Glomerular visceral epithelial cell (primary cell): ENCODE measurements around the gene CSGALNACT2.

Experiments used
- DNase-seq: peaks from one replicate; pipeline ENCODE4 v3.0.0-alpha.2; 2016; ENCODE audit errors: extremely low spot score

The CSGALNACT2 gene

DNA sequence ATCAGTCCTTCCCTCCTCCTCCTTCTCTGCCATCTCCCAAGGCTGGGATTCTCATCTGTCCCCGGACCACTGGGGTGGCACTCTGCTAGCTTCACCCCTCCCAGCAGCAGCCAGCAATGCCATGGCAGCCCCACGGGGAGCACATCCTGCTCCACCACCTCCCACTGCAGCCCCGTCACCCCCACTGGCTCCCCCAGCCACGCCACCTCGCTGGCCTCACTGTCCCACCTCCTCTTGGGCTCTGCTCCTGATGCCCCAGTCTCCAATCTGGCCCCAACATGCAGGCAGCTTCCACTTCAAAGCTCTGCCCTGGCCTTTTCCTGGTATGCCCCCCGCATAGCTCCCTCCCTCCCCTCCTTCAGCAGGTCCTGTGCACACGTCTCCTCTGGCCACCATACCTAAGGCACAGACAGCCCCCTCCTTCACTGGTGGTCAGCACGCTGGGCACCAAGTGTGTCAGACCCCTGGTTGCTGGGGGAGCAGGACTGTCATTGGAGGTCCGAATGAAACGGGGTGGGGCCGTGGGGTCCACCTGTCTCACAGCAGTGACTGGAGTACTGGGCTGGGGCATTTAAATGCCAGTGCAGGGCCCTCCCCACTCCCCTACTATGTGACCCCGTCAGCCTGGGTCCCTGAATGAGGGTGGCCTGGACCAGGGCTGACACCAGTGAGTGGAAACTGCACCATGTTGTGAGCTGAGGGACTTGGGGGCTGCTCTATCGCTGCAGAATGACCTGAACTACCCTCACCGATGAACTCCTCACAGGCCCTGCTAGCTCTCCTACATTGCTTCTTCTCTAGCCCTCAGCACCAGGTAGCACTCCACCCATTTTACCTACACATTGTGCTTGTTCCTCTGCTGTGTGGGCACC is 89.9 kb downstream of the CSGALNACT2 start:
- DNase-seq: no peak

DNA sequence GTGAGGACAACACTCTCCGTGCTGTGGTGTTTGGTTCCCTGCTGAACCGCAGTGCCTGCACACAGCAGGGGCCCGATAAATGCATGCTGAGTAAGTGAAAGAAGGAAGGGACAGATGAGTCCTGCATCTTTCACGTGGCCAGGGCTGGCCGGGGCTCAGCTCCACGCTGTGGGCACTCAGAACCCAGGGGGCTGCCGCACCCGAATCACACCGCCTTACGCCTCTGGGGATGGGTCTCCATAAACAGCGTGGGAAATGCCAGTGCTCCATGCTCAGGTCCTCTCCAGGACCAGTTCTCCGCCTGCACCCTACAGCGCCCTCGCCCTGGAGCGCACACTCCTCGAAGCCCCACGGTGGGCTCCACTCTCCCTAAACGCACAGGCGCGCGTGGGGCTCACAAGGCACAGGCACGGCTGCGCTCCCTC is 90.5 kb downstream of the CSGALNACT2 start:
- no peak for DNase-seq

DNA sequence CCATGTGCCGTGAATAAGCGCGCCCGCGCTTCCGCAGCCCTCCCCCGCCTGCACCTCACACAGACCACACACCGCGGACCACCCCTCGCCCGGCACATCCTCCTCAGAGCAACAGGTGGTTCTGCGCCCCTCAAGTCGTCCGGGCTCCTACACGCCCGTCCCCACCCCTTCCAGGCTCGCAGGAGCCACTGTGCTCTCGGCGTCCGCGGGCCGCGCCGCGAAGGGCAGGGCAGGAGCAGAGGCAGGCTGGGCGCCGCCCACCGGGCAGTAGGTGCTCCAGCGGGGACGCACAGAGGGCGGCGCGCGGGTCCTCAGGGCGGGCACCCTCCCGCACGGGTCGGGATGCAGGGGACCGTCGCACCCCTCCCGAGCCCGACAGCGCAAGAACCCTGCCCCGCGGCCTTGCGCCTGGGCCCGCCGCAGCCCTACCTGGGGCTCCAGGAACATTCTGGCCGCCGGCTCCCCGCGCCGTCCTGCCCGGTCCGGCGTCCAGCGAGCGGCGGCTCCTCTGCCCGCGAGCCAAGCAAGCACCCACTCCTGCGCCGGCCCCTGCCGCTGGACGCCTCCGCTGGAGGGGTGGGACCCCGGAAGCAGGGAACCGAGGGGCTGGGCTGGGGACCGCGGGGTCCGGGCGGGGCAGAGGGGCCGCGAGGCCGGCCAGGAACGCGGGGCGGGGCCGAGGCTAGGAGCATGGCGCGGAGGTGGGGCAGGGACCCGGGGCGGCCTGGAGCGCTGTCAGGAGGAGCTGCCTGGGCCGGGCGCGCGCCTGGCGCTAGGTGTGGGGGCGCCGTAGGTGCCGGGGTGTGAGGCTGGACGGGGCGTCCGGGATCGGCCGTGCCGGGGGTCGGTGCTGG is 91.2 kb downstream of the CSGALNACT2 start:
- DNase-seq: no peak

DNA sequence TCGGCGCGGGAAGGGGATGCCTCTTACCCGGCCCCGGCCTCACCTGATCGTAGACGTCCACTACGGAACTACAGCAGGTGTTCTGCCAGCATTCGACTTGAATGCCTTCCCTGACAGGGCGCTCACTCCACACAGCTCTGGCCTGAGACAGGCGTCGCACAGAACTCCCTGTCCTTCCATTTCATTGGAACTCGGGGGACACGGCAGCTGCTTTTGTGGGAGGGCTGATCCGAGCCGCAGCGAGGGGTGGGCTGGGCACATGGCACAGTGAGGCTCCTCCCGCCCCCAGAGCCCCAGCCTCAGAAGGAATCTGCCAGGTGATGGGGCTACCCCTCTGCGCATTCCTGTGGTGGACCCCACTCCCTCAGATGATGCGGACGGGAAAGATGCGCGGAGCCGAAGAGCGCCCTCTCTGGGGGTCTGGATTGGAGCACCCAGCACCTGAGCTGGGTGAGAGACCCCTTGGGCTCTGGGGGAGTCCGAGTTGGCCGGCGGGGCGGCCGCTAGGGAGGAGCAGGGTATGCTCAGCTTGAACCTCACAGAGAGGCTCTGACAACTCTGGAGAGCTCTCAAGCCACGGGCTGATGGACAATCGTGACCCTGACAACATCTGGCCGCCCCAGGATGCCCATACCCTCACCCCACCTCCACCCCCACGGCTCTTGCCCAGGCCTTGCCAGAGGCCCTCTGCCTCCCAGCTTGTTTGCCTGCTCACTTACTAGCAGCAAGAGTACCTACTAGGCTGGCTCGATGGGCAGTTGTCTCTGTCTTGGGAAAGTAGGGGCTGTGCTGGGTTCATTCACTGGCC is 92.1 kb downstream of the CSGALNACT2 start:
- DNase-seq: no peak

- no peak for DNase-seq
Measured at GRCh38 chr10:43230909-43231522, 92.8 kb downstream of the CSGALNACT2 start.

DNA sequence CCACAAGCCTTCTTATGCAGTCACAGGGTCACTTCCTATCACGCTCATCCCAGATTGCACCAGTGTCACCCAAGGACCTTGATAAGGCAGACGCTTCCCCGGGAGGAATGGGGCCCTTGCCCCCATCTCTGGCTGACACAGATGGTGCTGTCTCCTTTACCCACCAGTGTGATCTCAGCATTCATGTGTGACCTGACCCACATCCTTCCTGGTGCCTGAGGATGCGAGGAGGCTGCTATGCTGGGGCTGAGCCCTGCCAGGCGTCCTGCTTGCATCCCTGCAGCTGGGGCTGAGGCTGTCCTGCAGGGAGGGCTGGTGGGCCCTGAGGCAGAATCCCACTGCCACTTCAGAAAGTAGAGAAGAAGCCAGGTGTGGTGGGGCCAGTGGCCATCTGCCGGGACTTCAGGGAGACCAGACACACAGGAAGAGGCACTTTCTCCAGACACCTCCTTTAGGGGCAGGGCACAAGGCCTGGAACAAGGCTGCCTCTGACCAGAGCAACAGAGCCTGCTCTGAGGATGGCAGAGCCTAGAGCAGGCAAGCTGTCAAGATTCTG is 93.4 kb downstream of the CSGALNACT2 start:
- no peak for DNase-seq

DNA sequence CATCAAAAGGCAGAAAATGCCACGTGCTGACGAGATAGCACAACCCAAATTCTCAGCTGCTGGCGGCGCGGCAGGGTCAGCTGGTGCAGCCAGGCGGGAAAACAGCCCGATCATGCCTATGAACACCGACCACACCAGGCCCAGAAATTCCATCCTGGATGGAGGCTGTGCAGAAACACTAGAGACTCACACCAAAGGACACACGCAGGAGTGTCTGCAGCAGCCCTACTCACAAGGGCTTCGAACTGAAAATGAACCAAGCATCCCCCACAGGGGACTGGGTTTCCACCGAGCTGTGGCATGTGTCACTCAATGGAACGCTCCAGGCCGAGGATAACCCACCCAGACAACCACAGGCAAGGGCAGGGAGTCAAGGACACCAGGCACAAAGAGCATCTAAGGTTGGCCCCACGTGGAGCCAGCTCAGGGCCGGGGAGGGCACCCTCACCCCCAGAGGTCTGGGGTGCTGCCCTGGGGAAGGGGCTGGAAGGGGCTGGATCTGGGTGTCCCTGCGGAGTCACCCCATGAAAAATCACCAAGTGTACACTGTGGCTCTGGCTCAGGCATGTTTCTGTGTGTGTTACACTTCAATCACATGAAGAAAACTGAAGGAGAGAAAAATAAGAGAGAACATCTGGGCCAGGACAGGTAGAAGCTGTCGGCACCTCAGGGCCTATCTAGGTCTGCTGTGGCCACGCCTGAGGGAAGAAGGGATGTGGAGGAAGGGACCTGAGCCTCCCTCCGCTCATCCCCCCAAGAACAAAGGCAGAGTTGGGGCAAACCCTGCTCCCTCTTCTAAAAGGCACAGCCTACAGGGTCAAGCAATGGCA is 95.6 kb downstream of the CSGALNACT2 start:
- no peak for DNase-seq

GRCh38 chr10:43234471-43235041 is 96.3 kb downstream of the CSGALNACT2 start:
- DNase-seq: no peak
